ENCODE data around the gene PRAME.
"Not testable (repeated sequence)": the region's sequence is repeated elsewhere in the genome, so short reads cannot be mapped to it uniquely, and the experiment has no call there.

The PRAME gene

DNA sequence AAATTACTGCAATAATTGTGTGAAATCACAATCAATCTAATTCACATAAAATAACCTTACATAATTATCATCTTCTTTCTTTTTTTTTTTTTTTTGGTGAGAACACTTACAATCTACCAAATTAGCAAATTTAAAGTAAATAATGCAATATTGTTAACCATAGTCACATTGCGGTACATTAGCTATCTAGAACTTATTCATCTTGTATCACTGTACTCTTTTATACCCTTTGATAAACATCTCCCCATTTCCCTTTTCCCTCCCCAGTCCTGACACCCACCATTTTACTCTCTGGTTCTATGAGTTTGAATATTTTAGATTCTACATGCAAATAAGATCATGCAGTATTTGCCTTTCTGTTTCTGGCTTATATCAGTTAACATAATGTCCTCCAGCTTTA lies 24.0 kb upstream of the PRAME start:
- DNase-seq (ENCODE audit: extremely low read depth, insufficient read length), result no peak
- TF ChIP-seq, protein P1, sequence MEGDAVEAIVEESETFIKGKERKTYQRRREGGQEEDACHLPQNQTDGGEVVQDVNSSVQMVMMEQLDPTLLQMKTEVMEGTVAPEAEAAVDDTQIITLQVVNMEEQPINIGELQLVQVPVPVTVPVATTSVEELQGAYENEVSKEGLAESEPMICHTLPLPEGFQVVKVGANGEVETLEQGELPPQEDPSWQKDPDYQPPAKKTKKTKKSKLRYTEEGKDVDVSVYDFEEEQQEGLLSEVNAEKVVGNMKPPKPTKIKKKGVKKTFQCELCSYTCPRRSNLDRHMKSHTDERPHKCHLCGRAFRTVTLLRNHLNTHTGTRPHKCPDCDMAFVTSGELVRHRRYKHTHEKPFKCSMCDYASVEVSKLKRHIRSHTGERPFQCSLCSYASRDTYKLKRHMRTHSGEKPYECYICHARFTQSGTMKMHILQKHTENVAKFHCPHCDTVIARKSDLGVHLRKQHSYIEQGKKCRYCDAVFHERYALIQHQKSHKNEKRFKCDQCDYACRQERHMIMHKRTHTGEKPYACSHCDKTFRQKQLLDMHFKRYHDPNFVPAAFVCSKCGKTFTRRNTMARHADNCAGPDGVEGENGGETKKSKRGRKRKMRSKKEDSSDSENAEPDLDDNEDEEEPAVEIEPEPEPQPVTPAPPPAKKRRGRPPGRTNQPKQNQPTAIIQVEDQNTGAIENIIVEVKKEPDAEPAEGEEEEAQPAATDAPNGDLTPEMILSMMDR (IDR thresholded peaks at IDR 0.05; ENCODE audit: insufficient read depth, low read length, poor library complexity, severe bottlenecking), result no peak
- H3K27me3 ChIP-seq (replicated peaks; ENCODE audit: control insufficient read depth, insufficient read depth, low read length), result no peaks in the 10 kb centered on the region

DNA sequence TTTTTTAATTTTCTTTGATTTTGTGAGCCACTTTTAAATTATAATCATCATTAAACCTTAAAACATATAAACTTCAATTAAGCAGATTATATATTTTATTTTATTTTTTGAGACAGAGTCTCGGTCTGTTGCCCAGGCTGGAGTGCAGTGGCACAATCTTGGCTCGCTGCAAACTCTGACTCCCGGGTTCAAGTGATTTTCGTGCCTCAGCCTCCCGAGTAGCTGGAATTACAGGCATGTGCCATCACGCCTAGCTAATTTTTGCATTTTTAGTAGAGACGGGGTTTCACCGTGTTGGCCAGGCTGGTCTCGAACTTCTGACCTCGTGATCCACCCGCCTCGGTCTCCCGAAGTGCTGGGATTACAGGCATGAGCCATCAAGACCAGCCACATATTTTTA lies 22.5 kb upstream of the PRAME start:
- H3K27me3 ChIP-seq (replicated peaks; ENCODE audit: control insufficient read depth, insufficient read depth, low read length); H3K36me3 ChIP-seq (ENCODE audit: control insufficient read depth, insufficient read depth, low read length); H3K4me3 ChIP-seq (replicated peaks; ENCODE audit: low read depth, low read length); DNase-seq (ENCODE audit: extremely low read depth, insufficient read length): not testable (repeated sequence)

More for the DNA sequence above, 24.0 kb upstream of the PRAME start:
- Histone ChIP-seq H3K4me3 (replicated peaks; ENCODE audit: low read depth, low read length) (no peak overlapping the region), H3K36me3 (ENCODE audit: control insufficient read depth, insufficient read depth, low read length) (no peaks in the 10 kb centered on the region)

DNA sequence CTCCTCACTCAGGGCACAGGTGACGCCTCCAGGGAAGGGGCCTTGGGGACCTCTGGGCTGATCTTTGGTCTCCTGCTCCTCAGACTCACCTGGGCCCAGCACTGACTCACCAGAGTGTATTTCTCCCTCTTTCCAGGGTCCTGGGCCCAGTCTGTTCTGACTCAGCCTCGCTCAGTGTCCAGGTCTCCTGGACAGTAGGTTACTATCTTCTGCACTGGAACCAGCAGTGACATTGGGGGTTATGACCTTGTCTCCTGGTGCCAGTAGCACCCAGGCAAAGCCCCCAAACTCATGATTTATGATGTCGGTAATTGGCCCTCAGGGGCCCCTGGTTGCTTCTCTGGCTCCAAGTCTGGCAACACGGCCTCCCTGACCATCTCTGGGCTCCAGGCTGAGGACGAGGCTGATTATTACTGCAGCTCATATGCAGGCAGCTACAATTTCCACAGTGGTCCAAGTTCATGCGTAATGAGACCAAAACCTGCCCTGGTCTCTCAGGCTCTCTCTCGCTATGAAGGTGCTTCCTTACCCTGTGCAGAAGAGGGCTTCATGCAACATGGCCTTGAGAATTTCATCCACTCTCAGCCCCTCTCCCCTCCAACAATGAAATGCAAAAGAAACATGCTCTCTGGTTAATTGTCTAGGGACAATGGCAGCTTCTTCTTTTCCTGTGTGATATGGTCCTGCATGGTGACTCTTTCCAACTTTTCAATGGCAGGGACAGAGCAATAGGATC lies 21.0 kb upstream of the PRAME start:
- Histone ChIP-seq H3K4me3 (replicated peaks; ENCODE audit: low read depth, low read length) (no peak overlapping the region), H3K27me3 (replicated peaks; ENCODE audit: control insufficient read depth, insufficient read depth, low read length) (no peaks in the 10 kb centered on the region), H3K36me3 (ENCODE audit: control insufficient read depth, insufficient read depth, low read length) (no peaks in the 10 kb centered on the region)
- DNase-seq (ENCODE audit: extremely low read depth, insufficient read length), result no peak
- TF ChIP-seq, protein P1 (IDR thresholded peaks at IDR 0.05; ENCODE audit: insufficient read depth, low read length, poor library complexity, severe bottlenecking), result no peak

DNA sequence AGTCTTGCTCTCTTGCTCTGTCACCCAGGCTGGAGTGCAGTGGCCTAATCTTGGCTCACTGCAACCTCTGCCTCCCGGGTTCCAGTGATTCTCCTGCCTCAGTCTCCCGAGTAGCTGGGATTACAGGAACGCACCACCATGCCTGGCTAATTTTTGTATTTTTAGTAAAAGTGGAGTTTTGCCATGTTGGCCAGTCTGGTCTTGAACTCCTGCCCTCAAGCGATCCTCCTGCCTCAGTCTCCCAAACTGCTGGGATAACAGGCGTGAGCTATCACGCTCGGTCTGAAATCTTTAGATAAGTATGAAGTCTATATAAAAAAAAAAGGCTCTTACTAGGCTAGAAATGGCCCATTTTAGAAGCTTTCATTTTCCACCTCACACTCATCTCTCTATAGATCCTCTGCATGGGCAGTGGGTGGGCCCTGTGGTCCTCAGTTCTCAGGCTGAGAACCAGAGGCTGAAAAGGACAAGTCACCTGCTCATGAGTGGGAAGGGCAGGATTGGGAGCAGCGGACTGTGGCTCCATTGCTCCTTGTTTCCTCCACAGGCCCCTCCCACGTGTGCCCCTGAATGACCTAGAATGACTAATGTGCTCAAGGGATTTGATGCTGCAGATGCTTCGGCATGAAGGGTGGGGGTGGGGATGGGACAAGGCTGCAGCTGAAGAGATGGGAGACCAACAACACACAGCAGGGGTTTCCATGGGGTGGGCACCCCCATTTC lies 19.8 kb upstream of the PRAME start:
- Histone ChIP-seq H3K4me3 (replicated peaks; ENCODE audit: low read depth, low read length) (no peak overlapping the region), H3K36me3 (ENCODE audit: control insufficient read depth, insufficient read depth, low read length) (no peaks in the 10 kb centered on the region), H3K27me3 (replicated peaks; ENCODE audit: control insufficient read depth, insufficient read depth, low read length) (no peaks in the 10 kb centered on the region)
- DNase-seq (ENCODE audit: extremely low read depth, insufficient read length), result no peak
- TF ChIP-seq, protein P1 (IDR thresholded peaks at IDR 0.05; ENCODE audit: insufficient read depth, low read length, poor library complexity, severe bottlenecking), result no peak

DNA sequence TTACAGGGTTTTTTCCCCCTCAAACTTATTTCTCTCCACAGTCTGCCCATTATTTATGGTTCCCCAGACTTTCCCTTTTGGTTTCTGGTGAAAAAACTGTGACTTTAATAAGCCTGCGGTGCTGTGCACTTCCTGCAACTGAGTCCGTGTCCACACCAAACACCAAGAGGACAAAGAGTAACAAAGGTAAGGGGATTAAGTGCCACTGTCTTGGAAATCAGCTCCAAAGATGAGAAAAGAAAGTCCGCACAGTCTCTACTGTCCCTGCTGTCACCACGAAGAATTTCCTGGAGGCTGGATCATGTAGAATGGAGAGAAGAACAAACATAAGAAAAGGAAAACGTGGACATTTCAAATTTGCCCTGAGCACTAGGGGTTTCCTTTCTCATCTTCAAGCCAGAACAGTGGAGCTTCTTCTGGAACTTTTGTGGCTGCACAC lies 17.9 kb upstream of the PRAME start:
- Histone ChIP-seq H3K4me3 (replicated peaks; ENCODE audit: low read depth, low read length) (no peak overlapping the region), H3K36me3 (ENCODE audit: control insufficient read depth, insufficient read depth, low read length) (no peaks in the 10 kb centered on the region), H3K27me3 (replicated peaks; ENCODE audit: control insufficient read depth, insufficient read depth, low read length) (no peaks in the 10 kb centered on the region)
- no peak for DNase-seq (ENCODE audit: extremely low read depth, insufficient read length)
- TF ChIP-seq, protein P1 (IDR thresholded peaks at IDR 0.05; ENCODE audit: insufficient read depth, low read length, poor library complexity, severe bottlenecking), result no peak

DNA sequence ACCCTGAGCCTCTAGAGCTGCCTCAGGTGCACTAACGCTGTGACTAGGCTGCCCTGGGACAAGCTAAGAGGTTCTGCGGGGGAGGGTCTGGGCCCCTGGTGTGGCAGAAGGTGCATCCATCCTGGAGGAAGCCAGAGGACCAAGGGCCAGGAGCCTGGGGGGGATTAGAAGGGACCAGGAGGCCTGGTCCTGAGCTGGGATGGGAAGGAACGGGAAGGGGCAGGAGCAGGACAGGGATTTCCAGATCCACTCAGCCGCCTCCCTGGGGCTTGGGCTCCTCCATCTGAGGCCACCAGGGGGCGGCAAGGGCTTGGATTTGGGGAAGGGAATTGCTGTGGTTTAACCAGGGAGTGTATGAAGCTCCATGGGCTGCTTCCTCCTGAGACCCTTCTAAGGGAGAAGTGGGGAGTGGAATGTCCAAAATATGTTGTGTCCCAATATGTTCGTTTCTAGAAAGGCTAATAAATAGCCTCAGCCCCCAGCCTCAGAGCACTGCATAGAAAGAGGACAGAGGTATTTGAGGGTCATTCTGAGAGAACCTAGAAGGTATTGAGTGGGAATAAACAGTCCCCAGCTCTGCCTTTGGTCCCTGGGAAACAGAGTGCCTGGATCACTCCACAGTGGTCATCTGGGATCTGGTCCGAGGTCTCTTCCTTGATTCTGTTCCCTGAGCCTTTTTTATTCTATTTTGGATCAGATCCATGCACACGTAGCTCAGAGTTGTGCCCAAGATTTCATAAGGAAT lies 17.4 kb upstream of the PRAME start:
- no peaks in the 10 kb centered on the region for H3K36me3 ChIP-seq (ENCODE audit: control insufficient read depth, insufficient read depth, low read length)
- no peaks in the 10 kb centered on the region for H3K27me3 ChIP-seq (replicated peaks; ENCODE audit: control insufficient read depth, insufficient read depth, low read length)
- no peak overlapping the region for H3K4me3 ChIP-seq (replicated peaks; ENCODE audit: low read depth, low read length)
- TF ChIP-seq, protein P1 (IDR thresholded peaks at IDR 0.05; ENCODE audit: insufficient read depth, low read length, poor library complexity, severe bottlenecking), result peak; percentile 80
- no peak for DNase-seq (ENCODE audit: extremely low read depth, insufficient read length)
